ENCODE data around the gene HARBI1. TPM values are rescaled to one million over a fixed set of nuclear protein-coding genes. Genes with fewer than 3 reads are reported as not detected.

The HARBI1 gene
- polyA plus RNA-seq, 1 experiment, result 4.3 TPM

- H3K4me3 ChIP-seq (ENCODE audit: low read depth, low read length), result no peak overlapping the region
- no peak for DNase-seq (ENCODE audit: low read depth, low spot score)
- no peaks in the 10 kb centered on the region for H3K27me3 ChIP-seq (ENCODE audit: control insufficient read depth, insufficient read depth, low read length)
- CTCF ChIA-PET, result interaction anchor here (1.0 to 2.6 kb wide), 3 partner anchors 8 to 25 kb away, joined by 3 to 11 read pairs (median 3); partner anchors contain the start of gene ATG13
- no peaks in the 10 kb centered on the region for H3K9me3 ChIP-seq (ENCODE audit: control insufficient read depth, insufficient read depth, low read length)
- no peak overlapping the region for H3K27ac ChIP-seq (ENCODE audit: low read depth, low read length)
- POLR2A ChIA-PET, result interaction anchor here (0.6 kb wide), 1 partner anchor 18 kb away, joined by 3 read pairs; no protein-coding TSS in a partner anchor
- no peak for TF ChIP-seq CTCF (IDR thresholded peaks at IDR 0.05; ENCODE audit: low read depth, low read length)
These were observed 25.8 kb upstream of the HARBI1 start for GRCh38 chr11:46642627-46643335.

- Histone ChIP-seq H3K9me3 (ENCODE audit: control insufficient read depth, insufficient read depth, low read length) (no peaks in the 10 kb centered on the region), H3K27me3 (ENCODE audit: control insufficient read depth, insufficient read depth, low read length) (no peaks in the 10 kb centered on the region), H3K27ac (ENCODE audit: low read depth, low read length) (no peak overlapping the region), H3K4me3 (ENCODE audit: low read depth, low read length) (no peak overlapping the region)
- TF ChIP-seq CTCF (IDR thresholded peaks at IDR 0.05; ENCODE audit: low read depth, low read length), result no peak
- POLR2A ChIA-PET, result interaction anchor here (0.6 kb wide), 2 partner anchors 17 to 124 kb away, joined by 3 to 5 read pairs; no protein-coding TSS in a partner anchor
- CTCF ChIA-PET, result interaction anchor here (0.6 to 2.6 kb wide), 3 partner anchors 8 to 112 kb away, joined by 3 to 11 read pairs (median 5); partner anchors contain the start of gene ATG13
- no peak for DNase-seq (ENCODE audit: low read depth, low spot score)
These were observed 24.6 kb upstream of the HARBI1 start for GRCh38 chr11:46641639-46642038.

- DNase-seq (ENCODE audit: low read depth, low spot score), result no peak
- Histone ChIP-seq H3K27me3 (ENCODE audit: control insufficient read depth, insufficient read depth, low read length) (no peaks in the 10 kb centered on the region), H3K9me3 (ENCODE audit: control insufficient read depth, insufficient read depth, low read length) (no peaks in the 10 kb centered on the region), H3K27ac (ENCODE audit: low read depth, low read length) (no peak overlapping the region), H3K4me3 (ENCODE audit: low read depth, low read length) (no peak overlapping the region)
- ChIA-PET CTCF (interaction anchor here (2.6 kb wide), 1 partner anchor 22 kb away, joined by 11 read pairs; the partner anchor contains the start of gene ATG13), POLR2A (no interaction called here)
- no peak for TF ChIP-seq CTCF (IDR thresholded peaks at IDR 0.05; ENCODE audit: low read depth, low read length)
These were observed 23.2 kb upstream of the HARBI1 start for GRCh38 chr11:46640036-46640788.

- H3K27ac ChIP-seq (ENCODE audit: low read depth, low read length), result no peak overlapping the region
- H3K4me3 ChIP-seq (ENCODE audit: low read depth, low read length), result no peak overlapping the region
- H3K9me3 ChIP-seq (ENCODE audit: control insufficient read depth, insufficient read depth, low read length), result no peaks in the 10 kb centered on the region
- ChIA-PET POLR2A (no interaction called here), CTCF (interaction anchor here (0.6 to 0.7 kb wide), 3 partner anchors 22 to 299 kb away, joined by 3 read pairs; partner anchors contain the start of genes ATG13 and HARBI1)
- DNase-seq (ENCODE audit: low read depth, low spot score), result no peak
- H3K27me3 ChIP-seq (ENCODE audit: control insufficient read depth, insufficient read depth, low read length), result no peaks in the 10 kb centered on the region
- no peak for TF ChIP-seq CTCF (IDR thresholded peaks at IDR 0.05; ENCODE audit: low read depth, low read length)
These were observed 22.3 kb upstream of the HARBI1 start for GRCh38 chr11:46639197-46639839.

Data from AG04450 (cell line).